HG03378 (cell line): ENCODE results near the gene PRSS8.
A peak's percentile ranks its signal among the peaks of the same experiment; 100 is the strongest.
"Not testable (repeated sequence)": the region's sequence is repeated elsewhere in the genome, so short reads cannot be mapped to it uniquely, and the experiment has no call there.

Experiments used
- ATAC-seq: cut with Tn5 transposase; IDR thresholded peaks from one replicate; pipeline ENCODE4 v1.9.1; 2021; ENCODE audit warnings: mild to moderate bottlenecking, moderate library complexity; ENCODE audit not compliant: unreplicated experiment

The PRSS8 gene

DNA sequence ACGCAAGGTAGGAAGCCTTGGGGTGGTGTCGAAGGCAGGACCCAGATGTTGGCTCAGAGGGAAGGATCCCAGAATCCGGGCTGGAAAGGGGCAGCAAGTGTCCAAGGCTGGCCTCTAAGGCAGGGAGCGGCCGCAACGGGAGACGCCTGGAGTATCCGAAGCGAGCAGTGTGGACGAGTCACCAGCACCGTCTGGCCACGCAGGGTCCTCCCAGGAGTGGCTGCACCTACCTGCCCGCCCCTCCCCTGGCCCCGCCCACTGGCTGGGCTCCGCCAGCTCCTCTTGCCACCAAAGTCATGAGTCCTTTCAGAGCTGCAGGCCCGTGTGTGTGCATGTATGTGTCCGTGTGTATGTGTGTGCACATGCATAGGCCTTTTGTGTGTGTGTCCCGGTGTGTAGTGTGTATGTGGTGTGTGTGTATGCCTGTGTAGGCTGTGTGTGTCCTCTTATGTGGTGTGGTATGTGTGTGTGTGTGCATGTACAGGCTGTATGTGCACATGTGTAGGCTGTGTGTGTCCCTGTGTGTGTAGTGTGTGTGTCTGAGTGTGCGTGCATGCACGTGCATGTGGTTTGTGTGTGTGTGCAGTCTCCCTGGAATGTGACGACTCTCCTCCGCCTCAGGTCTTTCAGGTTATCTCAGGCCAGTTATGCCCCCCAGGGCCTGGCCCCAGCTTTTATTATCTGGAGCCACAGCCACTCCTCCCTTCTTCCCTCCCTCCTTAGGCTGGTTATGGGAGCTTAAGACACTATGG lies at the start of gene PRSS8:
TSS of gene PRSS8 (minus strand) at position 193 of the 752 bp plus-strand sequence. CDS start 229 bp downstream, outside the sequence.
- ATAC-seq, result no peak

DNA sequence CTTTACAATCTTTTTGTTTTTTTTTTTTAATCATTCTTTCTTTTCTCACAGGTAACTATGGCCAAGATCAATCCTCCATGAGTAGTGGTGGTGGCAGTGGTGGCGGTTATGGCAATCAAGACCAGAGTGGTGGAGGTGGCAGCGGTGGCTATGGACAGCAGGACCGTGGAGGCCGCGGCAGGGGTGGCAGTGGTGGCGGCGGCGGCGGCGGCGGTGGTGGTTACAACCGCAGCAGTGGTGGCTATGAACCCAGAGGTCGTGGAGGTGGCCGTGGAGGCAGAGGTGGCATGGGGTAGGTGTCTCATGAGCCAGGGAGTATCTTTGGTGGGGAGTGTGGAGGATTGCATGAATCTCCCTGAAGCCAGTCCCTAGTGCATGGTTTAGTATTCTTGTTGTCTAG lies 49.4 kb upstream of the PRSS8 start:
- no peak for ATAC-seq

DNA sequence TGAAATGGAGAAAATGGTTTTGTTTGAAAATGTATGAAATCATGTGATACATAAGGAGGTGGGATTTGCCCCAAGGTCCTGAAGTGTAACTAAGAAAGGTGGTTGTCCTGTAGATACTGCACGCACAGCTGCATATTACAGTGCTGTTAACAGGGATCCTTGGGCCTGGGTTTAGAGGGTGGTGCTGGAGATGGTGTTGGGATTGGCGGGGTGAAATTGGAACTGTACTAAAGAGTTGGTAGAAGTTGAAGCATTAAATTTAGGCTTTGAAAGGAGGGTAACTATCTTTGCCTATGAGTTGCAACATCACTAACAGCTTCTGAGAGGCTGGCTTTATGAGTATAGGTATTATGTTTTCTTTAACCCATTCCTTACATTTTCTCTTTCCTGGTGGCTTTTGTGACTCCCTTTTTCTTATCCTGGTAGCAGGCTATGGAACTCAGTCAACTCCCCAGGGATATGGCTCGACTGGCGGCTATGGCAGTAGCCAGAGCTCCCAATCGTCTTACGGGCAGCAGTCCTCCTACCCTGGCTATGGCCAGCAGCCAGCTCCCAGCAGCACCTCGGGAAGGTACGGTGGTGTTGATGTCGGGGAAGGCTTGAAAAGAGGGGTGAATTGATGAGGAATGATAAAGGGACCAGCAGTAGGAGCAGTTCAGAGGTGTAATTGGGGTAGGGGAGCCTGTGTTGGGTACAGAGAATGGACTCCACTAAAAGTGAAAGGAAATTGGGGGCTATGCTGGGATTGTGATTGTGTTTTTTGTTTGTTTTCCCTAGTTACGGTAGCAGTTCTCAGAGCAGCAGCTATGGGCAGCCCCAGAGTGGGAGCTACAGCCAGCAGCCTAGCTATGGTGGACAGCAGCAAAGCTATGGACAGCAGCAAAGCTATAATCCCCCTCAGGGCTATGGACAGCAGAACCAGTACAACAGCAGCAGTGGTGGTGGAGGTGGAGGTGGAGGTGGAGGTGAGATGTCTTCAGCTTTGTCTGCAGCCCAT lies 48.2 kb upstream of the PRSS8 start:
- no peak for ATAC-seq

DNA sequence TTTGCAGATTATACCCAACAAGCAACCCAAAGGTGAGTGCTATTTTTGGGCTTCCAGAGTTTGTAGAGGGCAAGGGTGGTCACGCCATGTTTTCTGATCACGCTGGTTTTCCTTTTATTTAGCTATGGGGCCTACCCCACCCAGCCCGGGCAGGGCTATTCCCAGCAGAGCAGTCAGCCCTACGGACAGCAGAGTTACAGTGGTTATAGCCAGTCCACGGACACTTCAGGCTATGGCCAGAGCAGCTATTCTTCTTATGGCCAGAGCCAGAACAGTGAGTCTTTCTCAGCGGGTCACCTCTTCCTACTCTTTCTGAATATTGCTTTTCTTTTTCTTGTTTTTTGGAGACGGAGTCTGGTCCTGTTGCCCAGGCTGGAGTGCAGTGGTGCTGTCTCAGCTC lies 46.9 kb upstream of the PRSS8 start:
- ATAC-seq, result no peak

DNA sequence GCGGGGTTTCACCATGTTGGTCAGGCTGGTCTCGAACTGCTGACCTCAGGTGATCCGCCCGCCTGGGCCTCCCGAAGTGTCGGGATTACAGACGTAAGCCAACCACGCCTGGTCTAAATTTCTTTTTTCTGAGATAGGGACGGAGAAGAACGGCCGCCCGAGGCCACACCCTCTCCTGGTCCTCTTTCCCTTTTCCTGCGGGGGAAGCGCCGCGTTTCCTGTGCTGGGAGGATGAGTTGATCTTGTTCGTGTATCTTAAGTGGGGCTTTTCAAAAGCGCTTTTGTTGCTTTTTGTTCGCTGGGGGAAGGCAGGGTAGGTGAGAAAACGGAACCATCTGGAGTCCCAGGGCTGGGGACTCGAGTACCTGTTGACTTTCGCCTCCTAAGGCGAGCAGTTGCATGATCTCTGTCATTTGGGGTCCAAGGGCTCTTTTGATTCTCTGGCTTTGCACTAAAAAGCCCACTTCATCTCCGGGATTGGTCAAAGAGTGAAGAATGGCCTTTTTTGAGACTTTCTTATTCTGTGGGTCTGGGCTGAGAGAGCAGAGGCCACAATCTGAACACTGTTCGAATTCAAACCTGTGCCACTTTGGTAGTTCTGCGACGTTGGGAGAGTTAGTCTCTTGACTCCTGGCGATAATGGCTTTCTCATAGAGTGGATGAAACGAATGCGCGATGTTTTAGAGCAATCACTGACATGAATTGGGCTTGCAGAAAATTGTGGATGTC lies 45.7 kb upstream of the PRSS8 start:
- ATAC-seq, result no peak

DNA sequence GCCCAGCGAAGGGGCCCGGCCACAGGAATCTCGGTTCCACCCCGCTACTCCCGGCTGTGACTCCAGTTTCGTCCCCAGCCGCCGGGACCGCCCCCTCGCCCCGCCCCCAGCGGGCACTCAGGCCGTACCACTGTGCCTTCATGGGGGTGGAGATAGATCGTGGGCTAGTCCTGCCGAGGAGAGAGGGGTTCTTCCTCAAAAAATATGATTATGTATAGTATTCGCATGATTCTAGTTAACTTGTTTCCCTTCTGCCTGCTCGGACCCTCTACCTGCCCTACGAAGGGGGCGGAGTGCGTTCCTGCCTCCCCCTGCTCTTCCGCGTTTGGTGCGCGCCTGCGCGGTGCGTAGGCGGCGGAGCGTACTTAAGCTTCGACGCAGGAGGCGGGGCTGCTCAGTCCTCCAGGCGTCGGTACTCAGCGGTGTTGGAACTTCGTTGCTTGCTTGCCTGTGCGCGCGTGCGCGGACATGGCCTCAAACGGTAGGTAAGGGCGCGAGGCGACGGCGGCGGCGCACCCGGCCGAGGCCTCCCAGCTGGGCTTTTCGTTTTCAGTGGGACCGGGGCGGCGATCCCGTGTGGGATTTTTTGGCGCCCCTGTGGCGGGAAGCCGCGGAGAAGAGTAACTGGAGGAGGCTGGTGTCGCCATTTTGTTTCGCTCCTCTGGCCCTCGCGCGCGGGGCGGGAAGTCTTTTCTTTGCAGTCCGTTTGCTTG lies 44.4 kb upstream of the PRSS8 start, which contains the start of gene FUS:
TSS of gene FUS (plus strand) at position 393 of the 713 bp plus-strand sequence. CDS start at position 469, 76 bp downstream.
- ATAC-seq, result peak; percentile 51

DNA sequence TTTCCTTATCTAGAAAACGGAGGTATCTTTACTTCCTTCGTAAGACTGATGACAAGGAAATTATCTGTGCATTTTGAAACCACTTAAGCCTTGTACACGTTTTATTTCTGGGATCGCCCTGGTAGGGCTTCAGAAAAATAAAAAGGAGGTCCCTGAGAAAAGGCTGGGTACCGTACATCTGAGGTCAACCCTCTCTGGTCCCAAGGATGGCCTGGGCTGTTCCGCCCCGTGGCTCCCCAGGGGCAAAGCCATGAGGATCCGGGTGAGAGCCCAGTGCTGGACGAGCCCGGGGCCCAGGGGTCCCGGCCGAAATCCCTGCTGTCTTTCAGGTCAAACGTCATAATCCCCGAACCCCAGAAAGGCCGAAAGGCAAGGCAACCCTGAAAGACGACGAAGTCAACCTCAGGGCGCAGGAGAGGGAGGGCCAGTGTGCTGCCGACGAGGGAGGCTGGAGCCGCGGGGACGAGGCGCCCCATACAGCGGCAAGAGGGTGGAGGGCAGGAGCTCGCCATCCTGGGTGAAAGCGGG lies 43.8 kb upstream of the PRSS8 start:
- peak; percentile 11 for ATAC-seq

DNA sequence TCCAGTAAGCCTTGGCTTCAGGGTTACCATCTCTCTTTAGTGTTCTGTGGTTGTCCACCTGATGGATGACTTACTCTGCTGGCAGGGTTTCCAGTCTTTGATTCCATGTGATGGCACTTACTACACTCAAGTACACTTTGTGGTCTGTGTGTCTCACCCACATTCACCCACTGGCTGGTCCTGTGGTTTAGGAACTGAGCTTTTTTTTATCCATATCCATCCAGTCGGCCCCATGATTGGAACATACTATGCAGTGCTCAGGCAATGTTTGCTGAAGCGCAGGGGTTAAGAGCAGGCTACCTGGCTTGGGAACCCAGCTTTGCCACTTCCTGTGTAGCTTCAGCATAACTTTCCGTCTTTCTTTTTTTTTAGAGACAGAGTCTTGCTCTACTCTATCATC lies 41.6 kb upstream of the PRSS8 start:
- ATAC-seq, result no peak

DNA sequence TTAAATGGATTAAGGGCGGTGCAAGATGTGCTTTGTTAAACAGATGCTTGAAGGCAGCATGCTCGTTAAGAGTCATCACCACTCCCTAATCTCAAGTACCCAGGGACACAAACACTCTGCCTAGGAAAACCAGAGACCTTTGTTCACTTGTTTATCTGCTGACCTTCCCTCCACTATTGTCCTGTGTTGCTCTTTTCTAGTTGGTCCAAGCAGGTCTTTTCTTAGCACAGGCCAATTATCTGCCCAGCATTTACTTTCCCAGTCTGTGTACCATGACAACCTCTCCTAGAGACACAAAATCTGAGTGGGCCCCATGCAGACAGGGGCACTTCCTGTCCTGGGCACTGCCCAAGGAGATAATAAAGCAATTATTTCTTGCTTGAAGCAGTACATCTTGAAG lies 34.5 kb upstream of the PRSS8 start:
- ATAC-seq, result not testable (repeated sequence)

DNA sequence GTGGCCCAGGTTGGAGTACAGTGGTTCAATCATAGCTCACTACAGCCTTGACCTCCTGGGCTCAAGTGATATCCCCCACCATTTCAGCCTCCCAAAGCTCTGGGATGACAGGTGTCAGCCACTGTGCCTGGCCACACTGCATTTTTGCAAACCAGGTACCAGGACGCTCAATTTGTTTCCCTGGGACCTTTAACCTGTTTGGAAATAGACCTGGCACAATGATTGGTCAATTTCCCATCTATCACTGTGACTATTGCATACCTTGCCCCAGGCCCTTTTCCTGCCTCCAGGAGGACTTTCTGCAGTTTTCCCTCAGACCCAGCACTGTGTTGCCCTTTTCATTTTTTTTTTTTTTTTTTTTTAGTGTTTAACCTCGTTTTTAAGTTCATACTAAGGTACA lies 33.3 kb upstream of the PRSS8 start:
- no peak for ATAC-seq

DNA sequence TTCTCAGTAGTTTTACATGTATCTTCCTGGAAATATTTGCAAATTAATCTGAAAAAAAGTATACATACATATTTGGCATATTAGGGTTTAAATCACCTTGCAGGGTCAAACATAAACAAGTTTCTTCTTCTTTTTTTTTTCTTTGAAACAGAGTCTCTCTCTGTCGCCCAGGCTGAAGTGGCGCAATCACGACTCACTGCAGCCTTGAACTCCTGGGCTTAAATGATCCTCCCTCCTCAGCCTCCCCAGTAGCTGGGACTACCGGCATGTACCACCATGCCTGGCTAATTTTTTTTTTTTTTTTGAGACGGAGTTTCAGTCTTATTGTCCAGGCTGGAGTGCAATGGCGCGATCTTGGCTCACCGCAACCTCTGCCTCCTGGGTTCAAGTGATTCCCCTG lies 31.8 kb upstream of the PRSS8 start:
- ATAC-seq, result no peak

DNA sequence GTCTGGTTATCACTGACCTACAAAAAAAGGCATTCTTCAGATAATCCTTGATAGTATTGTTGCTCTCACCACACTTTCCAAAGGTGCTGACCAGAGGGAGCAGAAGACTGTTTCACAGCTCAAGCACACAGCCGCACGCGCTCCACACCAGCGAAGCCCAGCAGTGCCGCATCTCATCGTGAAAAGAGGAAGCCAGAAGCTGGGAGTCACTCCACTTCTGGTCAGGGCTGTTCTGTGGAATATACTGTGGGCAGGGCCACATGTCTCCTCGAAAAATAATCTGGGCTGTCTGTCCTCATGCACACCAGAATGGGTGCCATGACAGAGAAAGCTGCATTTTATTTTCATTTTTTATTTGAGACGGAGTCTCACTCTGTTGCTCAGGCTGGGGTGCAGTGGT lies 21.6 kb upstream of the PRSS8 start:
- no peak for ATAC-seq

DNA sequence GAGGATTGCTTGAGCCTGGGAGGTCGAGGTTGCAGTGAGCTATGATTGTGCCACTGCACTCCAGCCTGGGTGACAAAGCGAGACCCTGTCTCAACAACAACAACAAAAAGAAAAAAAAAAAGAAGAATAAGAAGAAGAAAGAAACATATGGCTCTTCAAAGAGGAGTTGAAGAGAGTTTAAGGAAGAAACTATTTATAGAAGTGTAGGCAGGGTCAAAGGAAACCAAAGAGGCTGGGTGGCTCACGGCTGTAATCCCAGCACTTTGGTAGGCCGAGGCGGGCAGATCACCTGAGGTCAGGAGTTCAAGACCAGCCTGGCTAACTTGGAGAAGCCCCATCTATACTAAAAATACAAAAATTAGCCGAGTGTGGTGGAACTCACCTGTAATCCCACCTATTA lies 15.4 kb upstream of the PRSS8 start:
- ATAC-seq, result not testable (repeated sequence)

DNA sequence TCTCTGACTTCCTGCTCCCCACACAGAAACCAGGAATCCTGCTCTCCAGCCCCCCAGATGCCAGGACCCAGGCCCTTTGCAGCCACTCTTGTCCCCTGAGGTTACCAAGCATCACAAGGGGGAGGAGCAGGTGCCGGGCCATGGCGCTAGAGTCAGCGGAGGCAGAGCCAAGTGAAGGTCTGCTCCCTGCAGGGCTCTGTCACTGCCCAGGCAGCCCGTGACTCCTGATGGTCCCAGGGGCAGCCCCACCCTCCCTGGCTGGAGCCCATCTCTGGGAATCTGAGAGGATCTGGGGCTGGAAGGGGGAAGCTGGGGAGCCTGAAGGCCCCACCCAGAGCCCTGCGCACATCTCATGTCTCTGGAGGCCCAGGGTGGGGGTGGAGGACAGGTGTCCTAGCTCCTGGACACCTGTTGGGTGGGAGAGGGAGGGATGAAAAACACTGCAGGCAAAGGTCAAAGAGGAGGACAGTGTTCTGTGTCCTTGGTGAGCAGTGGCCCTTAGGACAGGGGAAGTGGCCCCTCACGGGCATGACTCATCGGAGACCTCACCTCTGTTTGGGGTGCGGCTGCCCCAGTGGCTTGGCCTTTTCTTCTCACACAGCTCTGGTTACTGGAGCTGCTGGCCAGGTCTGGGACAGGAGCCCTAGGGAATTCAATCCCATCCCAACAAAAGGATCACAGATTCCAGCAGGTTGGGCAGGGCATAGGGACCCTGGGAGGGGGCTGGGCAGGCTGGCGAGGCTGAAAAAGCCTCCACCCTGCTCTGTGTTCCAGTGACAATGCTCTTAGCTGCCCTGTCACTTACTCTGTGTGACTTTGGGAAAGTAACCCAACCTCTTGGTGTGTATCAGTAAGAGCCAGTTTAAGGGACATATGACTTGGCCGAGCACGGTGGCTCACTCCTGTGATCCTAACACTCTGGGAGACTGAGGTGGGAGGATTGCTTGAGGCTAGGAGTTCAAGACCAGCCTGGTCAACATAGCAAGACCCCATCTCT lies 14.7 kb upstream of the PRSS8 start, which contains the start of gene PRSS36:
TSS of gene PRSS36 (minus strand) at position 173 of the 997 bp plus-strand sequence. CDS start at position 142, 31 bp downstream.
- ATAC-seq, result no peak

DNA sequence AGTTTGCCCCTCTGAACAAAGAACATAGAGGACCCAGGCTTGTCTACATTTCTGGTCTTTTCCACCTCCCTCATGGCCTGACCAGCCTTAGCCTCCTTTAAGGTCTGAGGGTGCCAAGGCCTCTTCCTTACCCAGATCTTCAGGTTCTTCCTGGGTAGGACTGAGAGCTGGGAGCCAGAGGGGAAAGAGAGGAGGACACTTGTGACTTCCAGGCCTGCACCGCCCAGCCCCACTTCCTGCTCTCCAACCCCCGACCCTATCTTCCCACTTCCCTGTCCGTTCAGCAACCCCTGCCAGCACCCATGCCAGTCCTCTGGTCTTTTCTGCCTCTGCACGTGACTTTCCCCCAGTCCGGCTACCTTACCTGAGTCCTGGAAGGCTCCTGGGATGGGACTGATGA lies 13.8 kb upstream of the PRSS8 start:
- no peak for ATAC-seq

DNA sequence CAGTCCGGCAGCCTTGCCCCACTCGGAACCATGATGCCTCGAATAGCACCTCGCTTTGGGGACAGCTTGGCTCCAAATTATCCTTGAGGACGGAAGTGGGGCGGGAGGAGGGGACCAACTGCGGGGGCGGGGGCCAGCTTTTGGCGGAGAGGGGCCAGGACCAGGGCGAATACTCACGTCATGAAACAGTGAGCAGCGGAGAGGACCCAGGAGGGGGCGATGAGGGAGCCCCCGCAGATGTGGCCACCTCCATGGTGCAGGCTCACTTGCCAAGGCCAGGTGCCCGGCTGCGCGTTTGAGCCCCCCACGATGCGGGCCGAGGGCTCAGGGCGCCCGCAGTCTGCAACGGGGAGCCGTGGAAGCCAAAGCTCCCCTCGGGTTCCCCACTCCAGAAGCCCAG lies 13.4 kb upstream of the PRSS8 start:
- ATAC-seq, result no peak

DNA sequence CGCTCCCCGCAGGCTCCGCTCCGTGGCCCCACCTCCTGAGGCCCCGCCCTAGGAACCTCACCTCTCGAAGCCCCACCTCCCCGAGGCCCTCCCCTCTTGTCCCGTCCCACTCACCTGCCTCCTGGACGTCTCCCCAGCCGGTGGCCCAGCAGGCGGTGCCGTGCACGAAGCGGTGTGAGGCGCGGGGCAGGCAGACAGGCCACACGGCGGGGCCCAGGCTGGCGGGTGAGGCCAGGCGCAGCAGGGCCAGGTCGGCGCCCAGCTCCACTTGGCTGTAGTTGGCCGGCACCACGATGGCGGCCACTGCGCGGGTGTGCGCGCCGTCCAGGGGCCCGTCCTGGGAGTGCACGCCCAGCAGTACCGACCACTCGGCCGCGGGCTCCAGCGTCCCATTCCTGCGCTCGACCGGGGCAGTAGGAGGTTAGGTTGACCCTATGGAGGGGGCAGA lies 12.8 kb upstream of the PRSS8 start:
- ATAC-seq, result no peak

DNA sequence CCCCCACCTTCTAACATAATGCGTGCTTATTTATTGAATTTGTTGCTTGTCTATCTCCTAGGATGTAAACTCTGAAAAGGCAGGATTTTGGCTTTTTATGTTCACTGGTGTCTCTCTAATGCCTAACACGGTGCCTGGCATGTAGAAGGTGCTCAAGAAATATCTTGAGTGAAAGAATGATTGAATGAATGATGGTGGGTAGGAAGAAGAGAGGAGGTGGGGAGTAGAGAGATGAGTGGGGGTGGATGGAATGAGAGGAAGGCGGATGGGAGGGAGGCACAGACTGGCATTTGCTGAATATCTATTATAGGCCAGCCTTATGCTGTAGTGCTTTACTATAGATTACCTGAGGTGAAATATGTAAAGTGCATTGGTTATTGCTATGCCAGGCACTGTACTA lies 12.0 kb upstream of the PRSS8 start:
- no peak for ATAC-seq
